Stimulated activated CD8-positive, alpha-beta memory T cell treated with anti-CD3 and anti-CD28 coated beads, Interleukin-7, amount 100 ng/mL, for 4 hours (primary cell): ENCODE data around the gene RPS26.
A peak's percentile ranks its signal among the peaks of the same experiment; 100 is the strongest.
"Not testable (repeated sequence)": the region's sequence is repeated elsewhere in the genome, so short reads cannot be mapped to it uniquely, and the experiment has no call there.

Source experiments
- DNase-seq, 2 donors: peaks; one replicate each; pipeline ENCODE4 v3.0.0-alpha.2; 2020; ENCODE audit warnings: low read depth in 2 of 2

RPS26 gene

GRCh38 chr12:56021889-56022497 is 19.7 kb upstream of the RPS26 start:
- DNase-seq: no peak

- no peak for DNase-seq
These were observed 13.1 kb upstream of the RPS26 start for GRCh38 chr12:56028511-56029165.

- DNase-seq: no peak
These were observed 12.6 kb upstream of the RPS26 start for GRCh38 chr12:56029166-56029519.

GRCh38 chr12:56029666-56030293 is 11.9 kb upstream of the RPS26 start:
- DNase-seq: peak in 1 of 2 donors; percentile 20

GRCh38 chr12:56031987-56032386 is 9.7 kb upstream of the RPS26 start:
- no peak for DNase-seq

GRCh38 chr12:56034586-56035332 is 7.0 kb upstream of the RPS26 start:
- DNase-seq: peak in 1 of 2 donors; percentile 7

GRCh38 chr12:56037161-56037560 is 4.6 kb upstream of the RPS26 start:
- DNase-seq: no peak

GRCh38 chr12:56038022-56038655 is 3.6 kb upstream of the RPS26 start:
- no peak for DNase-seq

GRCh38 chr12:56040151-56040550 is 1.6 kb upstream of the RPS26 start:
- no peak for DNase-seq

- no peak for DNase-seq
These were observed 661 bp upstream of the RPS26 start for GRCh38 chr12:56040963-56041551.

- DNase-seq: not testable (repeated sequence)
These were observed 704 bp downstream of the RPS26 start for GRCh38 chr12:56042430-56042813.

- DNase-seq: no peak
These were observed 1.1 kb downstream of the RPS26 start for GRCh38 chr12:56042843-56043242.

- no peak for DNase-seq
These were observed 4.5 kb downstream of the RPS26 start for GRCh38 chr12:56046027-56046780.

- DNase-seq: no peak
These were observed 11.7 kb downstream of the RPS26 start for GRCh38 chr12:56053407-56053893.

GRCh38 chr12:56059964-56060363 is 18.2 kb downstream of the RPS26 start:
- not testable (repeated sequence) for DNase-seq

GRCh38 chr12:56061982-56062381 is 20.3 kb downstream of the RPS26 start:
- no peak for DNase-seq

- no peak for DNase-seq
These were observed 21.3 kb downstream of the RPS26 start for GRCh38 chr12:56062996-56063395.

- DNase-seq: no peak
These were observed 29.9 kb downstream of the RPS26 start for GRCh38 chr12:56071648-56072047.

- no peak for DNase-seq
These were observed 32.7 kb downstream of the RPS26 start for GRCh38 chr12:56074396-56074795.

- not testable (repeated sequence) for DNase-seq
These were observed 36.2 kb downstream of the RPS26 start for GRCh38 chr12:56077966-56078365.

GRCh38 chr12:56078427-56078826 is 36.7 kb downstream of the RPS26 start:
- DNase-seq: no peak
